GM10847 (cell line): ENCODE measurements around the gene JARID2.

Experiments
- POLR2A ChIP-seq: IDR thresholded peaks from 2 replicates; pipeline ENCODE4 v1.6.1; 2011; ENCODE audit not compliant: insufficient read length; ENCODE audit errors: extremely low read depth

The JARID2 gene

GRCh38 chr6:15561447-15562199, 315.8 kb downstream of the JARID2 start:
- no peak for TF ChIP-seq POLR2A

- no peak for TF ChIP-seq POLR2A
These were observed 317.1 kb downstream of the JARID2 start for GRCh38 chr6:15562977-15563376.

- TF ChIP-seq POLR2A = no peak
These were observed 323.4 kb downstream of the JARID2 start for GRCh38 chr6:15569035-15569995.

- TF ChIP-seq POLR2A = no peak
These were observed 324.3 kb downstream of the JARID2 start for GRCh38 chr6:15570171-15570570.
